Measurements from ENCODE around the gene ADGB. TPM values are rescaled to one million over a fixed set of nuclear protein-coding genes. Genes with fewer than 3 reads are reported as not detected.

Gene ADGB
- total RNA-seq, 1 donor from 2014 or later: not detected

- no peak for DNase-seq
- Histone ChIP-seq H3K4me1 (no peaks in the 10 kb centered on the region), H3K27me3 (ENCODE audit: low read depth) (no peaks in the 10 kb centered on the region), H3K36me3 (no peaks in the 10 kb centered on the region), H3K27ac (replicated peaks) (no peak overlapping the region), H3K4me3 (no peak overlapping the region), H3K9me3 (replicated peaks) (peaks cover 8% of the 10 kb centered on the region)
- no peak for TF ChIP-seq CTCF (IDR thresholded peaks at IDR 0.05; ENCODE audit: borderline replicate concordance)
- intact Hi-C loops (cut with micrococcal nuclease): no loop called here
Observed at GRCh38 chr6:146657432-146657831, 58.7 kb downstream of the ADGB start.

GRCh38 chr6:146664871-146665360 is 66.1 kb downstream of the ADGB start:
- intact Hi-C loops (cut with micrococcal nuclease): no loop called here
- Histone ChIP-seq H3K9me3 (replicated peaks) (peaks cover 10% of the 10 kb centered on the region), H3K27me3 (ENCODE audit: low read depth) (peaks cover 3% of the 10 kb centered on the region), H3K27ac (replicated peaks) (no peak overlapping the region), H3K4me1 (no peaks in the 10 kb centered on the region), H3K36me3 (no peaks in the 10 kb centered on the region), H3K4me3 (no peak overlapping the region)
- no peak for DNase-seq
- TF ChIP-seq CTCF (IDR thresholded peaks at IDR 0.05; ENCODE audit: borderline replicate concordance): no peak

GRCh38 chr6:146666909-146667308 is 68.1 kb downstream of the ADGB start:
- no peak overlapping the region for H3K27ac ChIP-seq (replicated peaks)

GRCh38 chr6:146670161-146670560 is 71.4 kb downstream of the ADGB start:
- Histone ChIP-seq H3K9me3 (replicated peaks) (no peaks in the 10 kb centered on the region), H3K4me3 (no peak overlapping the region), H3K4me1 (no peaks in the 10 kb centered on the region), H3K27ac (replicated peaks) (no peak overlapping the region), H3K27me3 (ENCODE audit: low read depth) (peaks cover 3% of the 10 kb centered on the region), H3K36me3 (no peaks in the 10 kb centered on the region)
- DNase-seq: no peak
- intact Hi-C loops (cut with micrococcal nuclease): no loop called here
- no peak for TF ChIP-seq CTCF (IDR thresholded peaks at IDR 0.05; ENCODE audit: borderline replicate concordance)

More at GRCh38 chr6:146666909-146667308, 68.1 kb downstream of the ADGB start:
- intact Hi-C loops (cut with micrococcal nuclease): no loop called here
- no peaks in the 10 kb centered on the region for H3K36me3 ChIP-seq
- H3K4me3 ChIP-seq: no peak overlapping the region
- H3K4me1 ChIP-seq: no peaks in the 10 kb centered on the region
- DNase-seq: no peak
- H3K9me3 ChIP-seq (replicated peaks): peaks cover 7% of the 10 kb centered on the region
- peaks cover 3% of the 10 kb centered on the region for H3K27me3 ChIP-seq (ENCODE audit: low read depth)
- no peak for TF ChIP-seq CTCF (IDR thresholded peaks at IDR 0.05; ENCODE audit: borderline replicate concordance)

- no peak overlapping the region for H3K27ac ChIP-seq (replicated peaks)
- H3K9me3 ChIP-seq (replicated peaks): no peaks in the 10 kb centered on the region
- no peak for DNase-seq
- H3K27me3 ChIP-seq (ENCODE audit: low read depth): no peaks in the 10 kb centered on the region
- no peaks in the 10 kb centered on the region for H3K4me1 ChIP-seq
- H3K36me3 ChIP-seq: no peaks in the 10 kb centered on the region
- no peak for TF ChIP-seq CTCF (IDR thresholded peaks at IDR 0.05; ENCODE audit: borderline replicate concordance)
- no peak overlapping the region for H3K4me3 ChIP-seq
- intact Hi-C loops (cut with micrococcal nuclease): no loop called here
Observed at GRCh38 chr6:146673069-146673468, 74.3 kb downstream of the ADGB start.

Measured in left ventricle myocardium inferior (tissue), 1 donor.